ENCODE results near the gene CLDN6. TPM values are rescaled to one million over a fixed set of nuclear protein-coding genes. Genes with fewer than 3 reads are reported as not detected.

CLDN6 gene
- total and polyA plus RNA-seq, 9 donors = 1.8 TPM; not detected in 8

DNA sequence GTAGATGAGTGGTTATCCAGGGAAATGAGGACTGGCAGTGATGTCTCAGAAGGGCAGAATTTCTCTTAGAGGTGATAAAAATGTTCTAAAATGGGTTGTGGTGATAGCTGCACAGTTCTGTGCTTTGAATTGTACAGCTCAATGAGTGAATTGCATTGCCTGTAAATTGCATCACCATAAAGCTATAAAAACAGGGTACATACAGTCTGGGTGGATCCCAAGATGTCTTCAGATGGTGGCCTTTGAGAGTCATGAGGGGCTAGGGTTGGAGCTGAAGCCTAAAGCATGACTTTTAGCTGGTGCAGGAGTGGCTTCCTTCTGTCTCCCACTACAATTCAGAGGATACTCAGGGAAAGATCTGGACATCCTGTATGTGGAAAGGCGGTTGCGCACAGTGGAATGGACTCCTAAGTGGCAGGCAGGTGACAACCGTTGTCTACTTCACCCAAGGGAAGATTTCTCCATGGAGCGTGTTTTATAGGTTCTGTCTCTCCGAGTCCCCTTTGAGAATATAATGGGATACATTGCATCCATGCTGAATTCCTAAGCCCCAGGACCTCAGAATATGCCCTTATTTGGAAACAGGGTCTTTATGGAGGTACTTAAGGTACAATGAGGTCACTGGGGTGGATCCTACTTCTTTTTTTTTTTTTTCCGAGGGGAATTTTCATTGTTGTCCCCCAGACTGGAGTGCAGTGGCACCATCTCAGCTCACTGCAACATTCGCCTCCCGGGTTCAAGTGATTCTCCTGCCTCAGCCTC is 45.8 kb upstream of the CLDN6 start:
- DNase-seq = no peak
- TF ChIP-seq EP300 (IDR thresholded peaks at IDR 0.05) = no peak
- no peak for TF ChIP-seq POLR2A (IDR thresholded peaks at IDR 0.05)
- TF ChIP-seq, protein P1, sequence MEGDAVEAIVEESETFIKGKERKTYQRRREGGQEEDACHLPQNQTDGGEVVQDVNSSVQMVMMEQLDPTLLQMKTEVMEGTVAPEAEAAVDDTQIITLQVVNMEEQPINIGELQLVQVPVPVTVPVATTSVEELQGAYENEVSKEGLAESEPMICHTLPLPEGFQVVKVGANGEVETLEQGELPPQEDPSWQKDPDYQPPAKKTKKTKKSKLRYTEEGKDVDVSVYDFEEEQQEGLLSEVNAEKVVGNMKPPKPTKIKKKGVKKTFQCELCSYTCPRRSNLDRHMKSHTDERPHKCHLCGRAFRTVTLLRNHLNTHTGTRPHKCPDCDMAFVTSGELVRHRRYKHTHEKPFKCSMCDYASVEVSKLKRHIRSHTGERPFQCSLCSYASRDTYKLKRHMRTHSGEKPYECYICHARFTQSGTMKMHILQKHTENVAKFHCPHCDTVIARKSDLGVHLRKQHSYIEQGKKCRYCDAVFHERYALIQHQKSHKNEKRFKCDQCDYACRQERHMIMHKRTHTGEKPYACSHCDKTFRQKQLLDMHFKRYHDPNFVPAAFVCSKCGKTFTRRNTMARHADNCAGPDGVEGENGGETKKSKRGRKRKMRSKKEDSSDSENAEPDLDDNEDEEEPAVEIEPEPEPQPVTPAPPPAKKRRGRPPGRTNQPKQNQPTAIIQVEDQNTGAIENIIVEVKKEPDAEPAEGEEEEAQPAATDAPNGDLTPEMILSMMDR (IDR thresholded peaks at IDR 0.05) = no peak
- Histone ChIP-seq H3K27ac (no peak overlapping the region), H3K36me3 (no peaks in the 10 kb centered on the region), H3K9me3 (no peaks in the 10 kb centered on the region), H3K4me3 (no peak overlapping the region), H3K4me1 (ENCODE audit: insufficient read depth) (peaks cover 15% of the 10 kb centered on the region), H3K27me3 (no peaks in the 10 kb centered on the region)
- intact Hi-C loops (cut with DNase I) = no loop called here
- 94 to 96% (median 95%) methylated on average over 8 of the region's 8 CpGs for WGBS, 3 donors

- no peak overlapping the region for H3K27ac ChIP-seq
- intact Hi-C loops (cut with DNase I) = no loop called here
- DNase-seq = no peak
- TF ChIP-seq, protein P1 (IDR thresholded peaks at IDR 0.05) = no peak
- TF ChIP-seq POLR2A (IDR thresholded peaks at IDR 0.05) (no peak), EP300 (IDR thresholded peaks at IDR 0.05) (no peak)
- H3K27me3 ChIP-seq = no peaks in the 10 kb centered on the region
- H3K4me3 ChIP-seq = no peak overlapping the region
- WGBS, 3 donors = 86 to 88% (median 87%) methylated on average over 6 of the region's 6 CpGs
- no peaks in the 10 kb centered on the region for H3K36me3 ChIP-seq
- H3K4me1 ChIP-seq (ENCODE audit: insufficient read depth) = peaks cover 17% of the 10 kb centered on the region
- H3K9me3 ChIP-seq = no peaks in the 10 kb centered on the region
These were observed 44.6 kb upstream of the CLDN6 start for GRCh38 chr16:3062553-3062952.

GRCh38 chr16:3060339-3061127 is 42.5 kb upstream of the CLDN6 start:
- no peaks in the 10 kb centered on the region for H3K9me3 ChIP-seq
- TF ChIP-seq POLR2A (IDR thresholded peaks at IDR 0.05) = no peak
- no peak overlapping the region for H3K27ac ChIP-seq

DNA sequence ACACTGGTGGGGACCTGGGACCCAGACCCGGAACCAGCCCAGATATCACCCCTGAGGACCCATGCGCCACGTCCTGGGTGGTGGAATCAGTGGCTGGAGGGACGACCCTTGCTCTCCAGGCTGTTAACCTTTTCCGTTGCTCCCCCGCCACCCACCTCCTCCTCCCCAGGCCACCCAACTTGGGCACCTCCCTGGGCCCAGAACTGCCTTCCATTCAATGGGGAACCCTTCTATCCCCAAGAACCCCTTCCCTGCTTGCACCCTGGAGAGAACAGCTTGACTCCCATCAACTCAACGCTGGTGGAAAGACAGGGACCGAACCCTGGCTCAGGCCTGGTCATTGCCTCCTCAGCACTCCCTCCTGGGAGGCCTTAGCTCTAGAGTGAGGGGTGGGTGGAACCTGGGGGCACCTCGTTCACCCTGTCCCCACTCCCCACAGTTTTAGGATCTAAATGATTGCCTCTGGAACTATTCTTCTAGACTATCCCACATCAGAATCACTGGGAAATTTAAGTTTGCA is 41.8 kb upstream of the CLDN6 start:
- no peaks in the 10 kb centered on the region for H3K27me3 ChIP-seq
- H3K27ac ChIP-seq = no peak overlapping the region
- WGBS, 3 donors = 62 to 67% (median 64%) methylated on average over 9 of the region's 9 CpGs
- no peaks in the 10 kb centered on the region for H3K9me3 ChIP-seq
- TF ChIP-seq POLR2A (IDR thresholded peaks at IDR 0.05) = no peak
- peaks cover 9% of the 10 kb centered on the region for H3K4me1 ChIP-seq (ENCODE audit: insufficient read depth)
- peak overlapping the region; percentile 85 for H3K4me3 ChIP-seq
- intact Hi-C loops (cut with DNase I) = loop anchor here in 3 of 4 donors (5.0 to 10.0 kb wide), 2 partner anchors 105 to 108 kb away; no protein-coding TSS in a partner anchor
- DNase-seq = no peak
- no peaks in the 10 kb centered on the region for H3K36me3 ChIP-seq

More at GRCh38 chr16:3060339-3061127, 42.5 kb upstream of the CLDN6 start:
- Histone ChIP-seq H3K36me3 (no peaks in the 10 kb centered on the region), H3K4me1 (ENCODE audit: insufficient read depth) (peaks cover 15% of the 10 kb centered on the region), H3K4me3 (no peak overlapping the region), H3K27me3 (no peaks in the 10 kb centered on the region)
- intact Hi-C loops (cut with DNase I) = no loop called here
- 82 to 89% (median 85%) methylated on average over 14 of the region's 14 CpGs for WGBS, 3 donors
- no peak for DNase-seq

DNA sequence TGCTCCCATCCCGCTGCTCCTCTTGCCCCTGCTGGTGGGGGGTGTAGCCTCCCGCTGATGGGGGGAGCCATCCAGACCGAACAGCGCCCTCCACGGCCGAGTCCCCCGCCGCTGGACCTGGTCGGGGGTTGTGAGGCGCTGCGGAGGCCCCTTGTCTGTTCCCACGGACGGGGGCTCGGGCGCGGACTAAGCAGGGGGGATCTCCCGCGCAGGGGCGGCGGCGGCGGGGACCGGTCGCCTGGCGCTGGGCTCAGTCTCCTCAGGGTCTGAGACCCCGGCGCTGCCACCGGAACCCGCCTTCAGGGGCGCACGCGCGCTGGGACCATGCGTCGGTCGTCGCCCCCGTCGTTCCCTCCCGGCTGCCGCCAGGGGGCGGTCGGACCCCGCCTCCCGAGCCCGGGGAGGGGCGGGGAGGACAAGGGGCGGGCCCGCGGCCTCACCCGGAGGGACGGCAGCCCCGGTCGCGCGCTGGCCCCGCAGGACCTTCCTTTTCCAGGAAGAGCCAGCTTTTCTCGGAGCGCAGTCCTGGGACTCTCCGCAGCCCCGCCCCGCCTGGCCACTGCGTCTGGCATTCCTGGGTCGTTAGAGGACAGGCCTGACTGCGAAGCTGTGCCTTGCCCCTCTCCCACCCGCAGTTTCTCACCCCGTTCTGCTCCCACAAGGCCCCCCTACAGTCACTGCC is 41.2 kb upstream of the CLDN6 start:
- 0 to 3% (median 1%) methylated on average over 6 to 67 of the region's 67 CpGs for WGBS, 3 donors
- Histone ChIP-seq H3K9me3 (no peaks in the 10 kb centered on the region), H3K27ac (no peak overlapping the region), H3K27me3 (no peaks in the 10 kb centered on the region), H3K4me1 (ENCODE audit: insufficient read depth) (peaks cover 8% of the 10 kb centered on the region), H3K36me3 (no peaks in the 10 kb centered on the region), H3K4me3 (peak overlapping the region; percentile 85)
- TF ChIP-seq, protein P1 (IDR thresholded peaks at IDR 0.05) = peak; percentile 93 to 99 (median 97)
- TF ChIP-seq EP300 (IDR thresholded peaks at IDR 0.05) (no peak), POLR2A (IDR thresholded peaks at IDR 0.05) (no peak)
- intact Hi-C loops (cut with DNase I) = loop anchor here in 3 of 4 donors (5.0 to 10.0 kb wide), 2 partner anchors 106 to 108 kb away; no protein-coding TSS in a partner anchor
- DNase-seq = peak; percentile 76 to 89 (median 84)

Data from ovary (tissue), 9 donors.